Esophagus muscularis mucosa (tissue), 4 donors: ENCODE data around the gene SUPT3H.

ENCODE experiments used
- EP300 ChIP-seq: sonication (generic); formaldehyde crosslinking; IDR thresholded peaks from one replicate; pipeline ENCODE4 v1.6.1; 2017; ENCODE audit warnings: antibody characterized with exemption
- POLR2A ChIP-seq: fragments of 450-650 bp; IDR thresholded peaks from one replicate; pipeline ENCODE4 v1.6.1; 2017; ENCODE audit warnings: antibody characterized with exemption, moderate library complexity, mild to moderate bottlenecking, low read depth
- TF ChIP-seq, protein P1 (sequence below), 3 experiments: fragments of 200-600 bp in 2 of 3; fragments of 450-650 bp in 1 of 3; sonication (generic) in 2 of 3; IDR thresholded peaks; one replicate each; pipeline ENCODE4 v1.5.1; 2017 to 2019; ENCODE audit warnings: antibody characterized with exemption in 3 of 3, mild to moderate bottlenecking in 2 of 3, moderate library complexity in 1 of 3

DNA sequence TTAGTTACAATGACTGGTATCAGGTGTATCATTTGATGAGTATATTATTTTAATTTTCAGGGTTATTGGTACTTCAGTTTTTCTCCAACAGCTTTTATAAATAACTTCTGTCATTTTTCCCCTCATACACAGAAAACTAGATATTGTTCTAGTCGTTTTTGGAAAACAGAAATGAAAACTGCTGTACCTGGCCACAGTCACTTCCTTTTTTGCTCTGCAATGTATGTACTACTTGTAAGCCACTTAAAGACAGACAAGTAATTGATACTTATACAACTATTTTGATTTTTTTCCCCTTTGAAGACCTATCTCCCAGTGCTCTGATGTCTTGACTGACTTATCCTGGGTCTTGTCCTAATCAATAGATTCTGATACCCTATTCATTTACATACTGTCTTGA is 268.2 kb downstream of the SUPT3H start:
- TF ChIP-seq, protein P1, sequence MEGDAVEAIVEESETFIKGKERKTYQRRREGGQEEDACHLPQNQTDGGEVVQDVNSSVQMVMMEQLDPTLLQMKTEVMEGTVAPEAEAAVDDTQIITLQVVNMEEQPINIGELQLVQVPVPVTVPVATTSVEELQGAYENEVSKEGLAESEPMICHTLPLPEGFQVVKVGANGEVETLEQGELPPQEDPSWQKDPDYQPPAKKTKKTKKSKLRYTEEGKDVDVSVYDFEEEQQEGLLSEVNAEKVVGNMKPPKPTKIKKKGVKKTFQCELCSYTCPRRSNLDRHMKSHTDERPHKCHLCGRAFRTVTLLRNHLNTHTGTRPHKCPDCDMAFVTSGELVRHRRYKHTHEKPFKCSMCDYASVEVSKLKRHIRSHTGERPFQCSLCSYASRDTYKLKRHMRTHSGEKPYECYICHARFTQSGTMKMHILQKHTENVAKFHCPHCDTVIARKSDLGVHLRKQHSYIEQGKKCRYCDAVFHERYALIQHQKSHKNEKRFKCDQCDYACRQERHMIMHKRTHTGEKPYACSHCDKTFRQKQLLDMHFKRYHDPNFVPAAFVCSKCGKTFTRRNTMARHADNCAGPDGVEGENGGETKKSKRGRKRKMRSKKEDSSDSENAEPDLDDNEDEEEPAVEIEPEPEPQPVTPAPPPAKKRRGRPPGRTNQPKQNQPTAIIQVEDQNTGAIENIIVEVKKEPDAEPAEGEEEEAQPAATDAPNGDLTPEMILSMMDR (IDR thresholded peaks at IDR 0.05): no peak
- no peak for TF ChIP-seq POLR2A
- TF ChIP-seq EP300: no peak
